CD4-positive, CD25-positive, alpha-beta regulatory T cell (primary cell): ENCODE results near the gene SLC35G2. TPM values are rescaled to one million over a fixed set of nuclear protein-coding genes. Genes with fewer than 3 reads are reported as not detected.

Experiments used
- ATAC-seq, 2 donors: fragments of 150-1000 bp; cut with Tn5 transposase; one replicate each; pipeline ENCODE4 v1.10.0; 2021; ENCODE audit warnings: low read depth in 2 of 2, moderate number of reproducible peaks in 2 of 2, moderate library complexity in 1 of 2
- DNase-seq, 3 donors: peaks; one replicate each; pipeline versions ENCODE4 v3.0.0 to v3.0.0-alpha.2; 2012 to 2022; ENCODE audit warnings: mixed read lengths in 1 of 3
- H3K27ac ChIP-seq: one replicate; pipeline ENCODE4 v1.7.0; 2013; ENCODE audit warnings: mild to moderate bottlenecking, low read length; ENCODE audit not compliant: insufficient read depth, poor library complexity, severe bottlenecking
- H3K27me3 ChIP-seq: one replicate; pipeline ENCODE4 v1.7.0; 2013; ENCODE audit warnings: low read length; ENCODE audit not compliant: control insufficient read depth, insufficient read depth
- H3K36me3 ChIP-seq: one replicate; pipeline ENCODE4 v1.7.0; 2013; ENCODE audit warnings: mild to moderate bottlenecking, low read length, moderate library complexity; ENCODE audit not compliant: control insufficient read depth, insufficient read depth
- H3K4me1 ChIP-seq: 2 replicates; pipeline ENCODE4 v1.7.0; 2013; ENCODE audit warnings: mild to moderate bottlenecking, low read length; ENCODE audit not compliant: insufficient read depth, control insufficient read depth, poor library complexity, severe bottlenecking
- H3K4me3 ChIP-seq: one replicate; pipeline ENCODE4 v1.7.0; 2013; ENCODE audit warnings: low read depth, mild to moderate bottlenecking, low read length, moderate library complexity
- H3K9me3 ChIP-seq, 2 experiments: 1 replicate in 1 of 2; 2 replicates in 1 of 2; pipeline ENCODE4 v1.7.0; 2013; ENCODE audit warnings: low read length in 2 of 2, mild to moderate bottlenecking in 1 of 2, moderate library complexity in 1 of 2; ENCODE audit not compliant: control insufficient read depth in 2 of 2
- H3K27ac Mint-ChIP-seq, 3 donors: one replicate each; pipeline ENCODE4 v1.8.0; 2020 to 2022; ENCODE audit warnings: mild to moderate bottlenecking in 3 of 3, mixed read lengths in 3 of 3, moderate library complexity in 2 of 3
- H3K27me3 Mint-ChIP-seq: one replicate; pipeline ENCODE4 v1.8.0; 2022; ENCODE audit warnings: mild to moderate bottlenecking, mixed read lengths
- H3K36me3 Mint-ChIP-seq: one replicate; pipeline ENCODE4 v1.8.0; 2020; ENCODE audit warnings: mixed read lengths
- H3K4me1 Mint-ChIP-seq, 4 donors: one replicate each; pipeline ENCODE4 v1.8.0; 2020 to 2022; ENCODE audit warnings: mixed read lengths in 4 of 4, mild to moderate bottlenecking in 1 of 4
- H3K4me3 Mint-ChIP-seq, 4 donors: one replicate each; pipeline ENCODE4 v1.8.0; 2020 to 2022; ENCODE audit warnings: mild to moderate bottlenecking in 4 of 4, mixed read lengths in 4 of 4, moderate library complexity in 3 of 4
- H3K9me3 Mint-ChIP-seq, 7 donors: one replicate each; pipeline ENCODE4 v1.8.0; 2020 to 2022; ENCODE audit warnings: mixed read lengths in 7 of 7, mild to moderate bottlenecking in 3 of 7, moderate library complexity in 2 of 7
- polyA plus RNA-seq, 4 donors: library from polyadenylated mRNA; unstranded; fragments of 300-500 nt; fragmentation: Illumina TruSeq; gene quantifications; one replicate each; pipeline ENCODE4 v1.2.3, GENCODE V29; 2021
- total RNA-seq: library from RNA; stranded (reverse); gene quantifications from one replicate; pipeline ENCODE4 v1.2.3, GENCODE V29; 2022

The SLC35G2 gene
- total and polyA plus RNA-seq, 5 donors from 2014 or later = 0.06 to 0.44 (median 0.10) TPM; not detected in 2

DNA sequence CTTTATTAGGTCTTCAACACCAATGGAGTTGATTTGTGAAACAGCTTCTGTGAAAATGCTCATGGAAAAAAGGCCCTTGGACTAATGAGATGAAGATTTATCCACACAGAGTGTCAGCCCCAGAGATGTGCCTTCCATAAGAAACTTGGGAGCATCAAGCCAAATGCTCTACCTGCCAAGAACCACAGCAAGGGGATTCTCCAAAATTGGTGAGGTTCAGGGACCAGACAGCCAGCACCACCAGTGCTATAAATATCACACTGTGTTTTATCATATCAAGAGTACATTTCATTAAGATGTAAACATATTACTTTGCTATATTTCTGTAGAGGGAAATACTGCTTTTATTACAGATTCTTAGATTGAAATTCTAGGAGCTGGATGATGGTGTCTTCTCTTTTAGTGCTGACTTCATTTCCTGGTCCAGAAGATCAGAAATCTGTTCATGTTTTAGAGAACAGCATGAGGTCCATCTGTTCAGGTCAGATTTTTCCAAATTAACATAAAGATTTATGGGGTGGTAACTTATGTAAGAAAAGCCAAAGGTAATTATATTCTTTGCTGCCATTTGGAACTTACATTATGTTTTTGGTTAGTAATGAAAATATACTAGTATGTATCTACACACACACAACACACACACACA is 17.7 kb downstream of the SLC35G2 start:
- ATAC-seq (no peak), DNase-seq (no peak)
- H3K27ac Mint-ChIP-seq = no peak overlapping the region
- H3K36me3 Mint-ChIP-seq = peaks cover 16% of the 10 kb centered on the region
- no peak overlapping the region for H3K4me3 Mint-ChIP-seq
- Histone ChIP-seq H3K27ac (no peak overlapping the region), H3K4me1 (peaks cover 9% of the 10 kb centered on the region), H3K27me3 (peaks cover 1% of the 10 kb centered on the region), H3K4me3 (no peak overlapping the region), H3K36me3 (no peaks in the 10 kb centered on the region), H3K9me3 (no peaks in the 10 kb centered on the region)
- peaks cover 11% of the 10 kb centered on the region for H3K27me3 Mint-ChIP-seq
- H3K4me1 Mint-ChIP-seq = peaks cover 0 to 29% (median 15%) of the 10 kb centered on the region in 4 donors
- H3K9me3 Mint-ChIP-seq = peaks cover 0 to 2% (median 0%) of the 10 kb centered on the region in 7 donors

DNA sequence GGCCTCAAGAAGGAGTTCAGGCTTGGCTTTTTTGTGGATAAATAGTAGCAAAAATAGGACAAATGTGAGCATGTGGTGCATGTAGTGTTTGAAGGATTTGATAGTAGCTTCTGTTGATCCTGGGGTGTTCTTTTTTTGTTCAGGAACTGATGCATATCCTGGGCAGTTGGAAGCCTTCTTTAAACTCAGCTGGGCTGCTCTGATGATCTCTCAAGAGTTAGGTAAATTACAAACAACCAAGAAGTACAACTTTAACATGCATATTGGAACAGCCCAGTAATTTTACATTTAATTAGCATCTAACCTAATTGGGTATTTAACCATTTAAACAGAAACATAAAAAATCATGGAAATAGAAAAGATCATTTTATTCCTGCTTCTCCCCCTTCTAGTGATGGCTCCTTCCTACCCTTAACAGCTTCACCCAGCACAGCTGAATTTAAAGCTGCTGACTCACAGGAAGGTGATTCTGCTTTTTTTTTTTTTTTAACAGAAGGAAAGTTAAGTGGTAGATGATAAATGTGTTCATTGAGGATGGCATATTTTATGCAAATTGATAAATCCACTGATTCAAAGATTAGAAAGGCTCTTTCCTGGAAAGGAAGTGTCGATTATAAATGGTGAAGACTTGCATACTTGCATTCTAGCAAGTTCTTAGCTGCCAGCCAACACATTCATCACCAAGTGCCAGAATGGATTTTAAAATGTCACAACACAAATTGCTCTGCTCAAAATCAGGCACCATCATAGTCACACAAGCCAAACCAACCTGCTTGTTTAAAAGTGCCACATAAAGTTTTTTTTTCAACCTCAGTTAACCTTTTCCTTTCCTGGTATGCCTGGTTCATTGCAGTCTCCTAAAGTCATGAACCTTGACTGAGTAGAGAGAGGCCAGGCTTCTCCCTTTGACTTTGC is 20.0 kb downstream of the SLC35G2 start:
- no peaks in the 10 kb centered on the region for H3K27me3 ChIP-seq
- Mint-ChIP-seq H3K4me3 (no peak overlapping the region), H3K36me3 (peaks cover 27% of the 10 kb centered on the region), H3K27ac (peak overlapping the region; percentile 10 to 80 (median 46)), H3K4me1 (peaks cover 0 to 23% (median 17%) of the 10 kb centered on the region in 4 donors), H3K27me3 (peaks cover 4% of the 10 kb centered on the region), H3K9me3 (no peaks in the 10 kb centered on the region)
- ATAC-seq (no peak), DNase-seq (peak in 1 of 3 donors; percentile 75)
- H3K4me3 ChIP-seq = no peak overlapping the region
- no peaks in the 10 kb centered on the region for H3K9me3 ChIP-seq
- no peak overlapping the region for H3K27ac ChIP-seq
- H3K36me3 ChIP-seq = peaks cover 4% of the 10 kb centered on the region
- peaks cover 9% of the 10 kb centered on the region for H3K4me1 ChIP-seq

DNA sequence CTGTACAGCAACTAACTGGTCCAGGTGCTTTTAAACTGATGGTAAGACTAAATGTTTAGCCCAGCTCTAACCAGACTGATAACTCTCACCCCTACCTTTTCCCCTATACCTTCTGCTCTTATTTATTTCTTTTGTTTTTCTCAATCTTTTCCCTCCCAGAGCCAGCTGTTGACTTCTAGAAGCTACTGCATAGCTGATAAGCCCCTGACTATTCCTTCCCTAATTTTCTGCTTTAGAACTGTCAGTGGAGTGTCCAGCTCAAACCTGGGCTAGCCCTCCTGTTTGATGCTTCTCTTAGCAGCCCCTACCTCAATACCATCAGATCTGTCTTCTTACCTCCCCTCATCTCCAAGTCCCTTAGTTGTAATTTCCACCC is 20.6 kb downstream of the SLC35G2 start:
- H3K36me3 Mint-ChIP-seq = peaks cover 27% of the 10 kb centered on the region
- Histone ChIP-seq H3K27me3 (no peaks in the 10 kb centered on the region), H3K4me1 (peaks cover 9% of the 10 kb centered on the region), H3K9me3 (no peaks in the 10 kb centered on the region), H3K27ac (no peak overlapping the region), H3K36me3 (peaks cover 4% of the 10 kb centered on the region), H3K4me3 (no peak overlapping the region)
- DNase-seq (no peak), ATAC-seq (no peak)
- no peak overlapping the region for H3K4me3 Mint-ChIP-seq
- peaks cover 0 to 23% (median 17%) of the 10 kb centered on the region in 4 donors for H3K4me1 Mint-ChIP-seq
- peaks cover 4% of the 10 kb centered on the region for H3K27me3 Mint-ChIP-seq
- peak overlapping the region; percentile 46 to 80 (median 78) for H3K27ac Mint-ChIP-seq
- no peaks in the 10 kb centered on the region for H3K9me3 Mint-ChIP-seq

DNA sequence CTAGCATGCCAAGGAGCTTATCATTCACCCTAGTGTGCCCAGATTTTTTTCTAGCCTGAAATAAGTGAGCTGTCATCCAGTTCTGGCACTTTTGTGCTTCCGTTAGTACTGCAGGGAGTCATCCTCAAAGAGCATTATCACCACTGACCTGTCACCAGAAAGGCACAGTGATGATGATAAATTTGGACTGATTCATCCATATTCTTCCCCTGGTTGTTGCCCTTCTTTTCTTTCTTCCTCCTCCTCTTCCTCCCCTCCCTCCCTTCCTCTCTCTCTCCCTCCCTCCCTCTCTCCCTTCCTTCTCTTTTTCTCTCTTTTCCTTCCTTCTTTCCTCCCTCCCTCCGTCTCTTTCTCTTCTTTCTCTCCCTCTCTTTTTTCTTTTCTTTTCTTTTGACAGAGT is 21.3 kb downstream of the SLC35G2 start:
- H3K36me3 Mint-ChIP-seq = peaks cover 31% of the 10 kb centered on the region
- no peaks in the 10 kb centered on the region for H3K9me3 Mint-ChIP-seq
- peaks cover 4% of the 10 kb centered on the region for H3K27me3 Mint-ChIP-seq
- no peak for DNase-seq
- Histone ChIP-seq H3K36me3 (peaks cover 4% of the 10 kb centered on the region), H3K27ac (no peak overlapping the region), H3K4me1 (peaks cover 9% of the 10 kb centered on the region), H3K27me3 (no peaks in the 10 kb centered on the region), H3K4me3 (no peak overlapping the region), H3K9me3 (no peaks in the 10 kb centered on the region)
- H3K4me1 Mint-ChIP-seq = peaks cover 0 to 26% (median 17%) of the 10 kb centered on the region in 4 donors
- H3K27ac Mint-ChIP-seq = no peak overlapping the region
- H3K4me3 Mint-ChIP-seq = no peak overlapping the region
- no peak for ATAC-seq

DNA sequence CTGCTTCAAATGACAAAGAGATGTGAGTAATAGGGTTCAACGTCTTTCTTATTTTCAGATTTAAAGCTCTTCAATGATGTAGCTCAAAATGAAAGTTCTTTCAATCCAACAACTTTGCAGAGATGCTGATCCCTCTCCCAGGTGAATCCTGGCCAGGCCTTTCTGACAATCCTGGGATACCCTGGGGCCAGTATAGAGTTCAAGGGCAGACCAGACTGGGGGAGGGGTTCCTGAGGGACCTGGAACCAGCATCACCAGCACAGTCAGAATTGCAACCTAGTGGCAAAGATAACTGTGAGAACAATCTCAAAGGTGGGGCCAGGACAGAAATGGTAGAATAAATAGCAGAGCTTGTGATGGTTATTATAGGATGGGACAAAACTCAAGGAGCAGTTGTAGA is 23.4 kb downstream of the SLC35G2 start:
- peak overlapping the region in 1 of 3 donors; percentile 65 for H3K27ac Mint-ChIP-seq

DNA sequence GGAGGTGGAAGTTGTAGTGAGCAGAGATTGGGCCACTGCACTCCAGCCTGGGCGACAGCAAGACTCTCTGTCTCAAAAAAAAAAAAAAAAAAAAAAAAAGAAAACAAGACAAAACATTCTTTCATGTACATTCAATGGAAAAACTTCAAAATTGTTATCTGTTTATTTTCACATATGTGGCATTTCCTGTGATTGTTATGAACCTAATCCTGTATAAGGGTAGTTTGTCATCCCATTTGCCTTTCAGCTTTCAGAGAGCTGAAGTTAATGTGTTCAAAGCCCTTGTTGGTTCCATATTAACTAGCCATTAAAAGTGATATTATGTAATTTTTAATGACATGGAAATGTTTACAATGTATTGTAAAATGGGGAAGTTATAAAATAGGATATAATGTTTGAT is 25.8 kb downstream of the SLC35G2 start:
- Mint-ChIP-seq H3K9me3 (no peaks in the 10 kb centered on the region), H3K36me3 (peaks cover 35% of the 10 kb centered on the region), H3K4me3 (no peak overlapping the region), H3K27ac (no peak overlapping the region), H3K27me3 (no peaks in the 10 kb centered on the region), H3K4me1 (peaks cover 5 to 9% (median 8%) of the 10 kb centered on the region in 4 donors)
- DNase-seq (no peak), ATAC-seq (no peak)
- Histone ChIP-seq H3K36me3 (peaks cover 4% of the 10 kb centered on the region), H3K27me3 (no peaks in the 10 kb centered on the region), H3K4me3 (no peak overlapping the region), H3K27ac (no peak overlapping the region), H3K4me1 (no peaks in the 10 kb centered on the region), H3K9me3 (no peaks in the 10 kb centered on the region)

More for the DNA sequence above, 23.4 kb downstream of the SLC35G2 start:
- H3K36me3 ChIP-seq = peaks cover 4% of the 10 kb centered on the region
- Mint-ChIP-seq H3K4me1 (peaks cover 5 to 21% (median 17%) of the 10 kb centered on the region in 4 donors), H3K36me3 (peaks cover 41% of the 10 kb centered on the region), H3K9me3 (no peaks in the 10 kb centered on the region), H3K4me3 (no peak overlapping the region), H3K27me3 (no peaks in the 10 kb centered on the region)
- H3K9me3 ChIP-seq = no peaks in the 10 kb centered on the region
- peaks cover 9% of the 10 kb centered on the region for H3K4me1 ChIP-seq
- DNase-seq (no peak), ATAC-seq (no peak)
- H3K27ac ChIP-seq = no peak overlapping the region
- no peak overlapping the region for H3K4me3 ChIP-seq
- H3K27me3 ChIP-seq = no peaks in the 10 kb centered on the region

DNA sequence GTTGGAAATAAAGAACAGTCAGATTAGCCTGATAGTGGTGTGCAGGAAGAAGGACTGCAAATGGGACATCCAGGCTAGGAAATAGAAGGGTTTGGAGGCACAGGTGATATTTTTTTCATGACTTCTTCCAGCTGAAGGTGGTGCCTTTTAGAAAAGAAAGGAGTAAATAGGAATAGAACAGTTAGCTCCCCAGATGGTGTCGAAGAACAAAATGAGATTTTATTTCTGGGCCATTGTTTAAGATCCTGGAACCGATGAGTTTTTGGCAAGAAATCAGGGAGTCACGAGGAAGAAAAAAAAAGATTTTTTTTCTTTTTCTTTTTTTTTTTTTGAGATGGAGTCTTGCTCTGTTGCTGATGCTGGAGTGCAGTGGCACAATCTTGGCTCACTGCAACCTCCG is 33.3 kb downstream of the SLC35G2 start:
- Mint-ChIP-seq H3K9me3 (peaks cover 0 to 4% (median 0%) of the 10 kb centered on the region in 7 donors), H3K36me3 (peaks cover 40% of the 10 kb centered on the region), H3K27ac (no peak overlapping the region), H3K4me1 (peaks cover 13 to 31% (median 15%) of the 10 kb centered on the region in 4 donors), H3K4me3 (peak overlapping the region in 1 of 4 donors; percentile 6), H3K27me3 (no peaks in the 10 kb centered on the region)
- DNase-seq = no peak
- ATAC-seq = no peak
- Histone ChIP-seq H3K4me3 (no peak overlapping the region), H3K27ac (no peak overlapping the region), H3K4me1 (peaks cover 2% of the 10 kb centered on the region), H3K36me3 (no peaks in the 10 kb centered on the region), H3K27me3 (no peaks in the 10 kb centered on the region), H3K9me3 (peaks cover 3 to 9% of the 10 kb centered on the region in 2 experiments)
